GM21723 (cell line): Measurements from ENCODE around the gene EML2.
A peak's percentile ranks its signal among the peaks of the same experiment; 100 is the strongest.
"Not testable (repeated sequence)": the region's sequence is repeated elsewhere in the genome, so short reads cannot be mapped to it uniquely, and the experiment has no call there.

Experiments
- ATAC-seq: cut with Tn5 transposase; IDR thresholded peaks from one replicate; pipeline ENCODE4 v1.9.1; 2021; ENCODE audit warnings: mild to moderate bottlenecking, moderate library complexity; ENCODE audit not compliant: unreplicated experiment

The EML2 gene, protein sequence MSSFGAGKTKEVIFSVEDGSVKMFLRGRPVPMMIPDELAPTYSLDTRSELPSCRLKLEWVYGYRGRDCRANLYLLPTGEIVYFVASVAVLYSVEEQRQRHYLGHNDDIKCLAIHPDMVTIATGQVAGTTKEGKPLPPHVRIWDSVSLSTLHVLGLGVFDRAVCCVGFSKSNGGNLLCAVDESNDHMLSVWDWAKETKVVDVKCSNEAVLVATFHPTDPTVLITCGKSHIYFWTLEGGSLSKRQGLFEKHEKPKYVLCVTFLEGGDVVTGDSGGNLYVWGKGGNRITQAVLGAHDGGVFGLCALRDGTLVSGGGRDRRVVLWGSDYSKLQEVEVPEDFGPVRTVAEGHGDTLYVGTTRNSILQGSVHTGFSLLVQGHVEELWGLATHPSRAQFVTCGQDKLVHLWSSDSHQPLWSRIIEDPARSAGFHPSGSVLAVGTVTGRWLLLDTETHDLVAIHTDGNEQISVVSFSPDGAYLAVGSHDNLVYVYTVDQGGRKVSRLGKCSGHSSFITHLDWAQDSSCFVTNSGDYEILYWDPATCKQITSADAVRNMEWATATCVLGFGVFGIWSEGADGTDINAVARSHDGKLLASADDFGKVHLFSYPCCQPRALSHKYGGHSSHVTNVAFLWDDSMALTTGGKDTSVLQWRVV

DNA sequence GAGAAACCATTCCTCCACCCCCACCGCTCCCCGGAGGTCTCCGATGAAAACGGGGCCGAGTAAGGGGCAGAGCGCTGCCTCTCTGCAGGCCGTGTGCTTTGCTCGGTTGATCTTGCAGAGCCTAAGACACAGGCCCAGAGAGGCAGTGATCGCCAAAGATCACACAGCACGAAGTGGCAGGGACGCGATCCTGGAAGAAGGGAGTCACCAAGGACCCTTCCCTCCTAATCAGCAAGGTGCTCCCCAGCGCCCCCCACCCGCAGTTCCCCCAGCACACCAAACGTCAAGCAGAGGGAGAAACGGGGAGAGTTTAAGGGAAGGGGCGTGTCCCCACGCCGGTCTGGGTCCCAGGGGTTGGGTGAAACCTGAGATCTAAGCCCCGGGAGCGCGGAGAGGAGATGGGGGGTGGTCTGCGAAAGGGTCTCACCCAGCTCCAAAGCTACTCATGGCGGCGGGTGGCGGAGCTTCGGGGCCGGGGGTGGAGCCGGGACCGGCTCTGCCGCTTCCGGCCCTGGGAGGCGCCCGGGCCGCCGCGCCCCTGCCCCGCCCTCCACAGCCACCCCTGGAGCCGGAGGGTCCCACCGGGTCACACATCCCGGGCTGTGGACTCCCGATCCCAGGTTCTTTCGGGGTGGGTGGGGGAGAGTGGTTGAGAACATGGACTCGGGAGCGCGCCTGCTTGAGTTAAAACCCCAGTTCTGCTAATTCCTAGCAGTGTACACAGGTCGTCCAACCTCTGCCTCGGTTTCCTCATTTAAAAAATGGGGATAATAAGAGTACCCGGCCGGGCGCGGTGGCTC is at the start of gene EML2:
TSS of gene EML2 (minus strand) at position 468 of the 800 bp plus-strand sequence. CDS start at position 447, 21 bp downstream.
- ATAC-seq, result no peak

GRCh38 chr19:45687599-45687998 is 48.4 kb upstream of the EML2 start:
- ATAC-seq, result no peak

GRCh38 chr19:45685045-45685444 is 45.8 kb upstream of the EML2 start:
- ATAC-seq, result not testable (repeated sequence)

- ATAC-seq, result no peak
Observed at GRCh38 chr19:45682908-45683307, 43.7 kb upstream of the EML2 start.

DNA sequence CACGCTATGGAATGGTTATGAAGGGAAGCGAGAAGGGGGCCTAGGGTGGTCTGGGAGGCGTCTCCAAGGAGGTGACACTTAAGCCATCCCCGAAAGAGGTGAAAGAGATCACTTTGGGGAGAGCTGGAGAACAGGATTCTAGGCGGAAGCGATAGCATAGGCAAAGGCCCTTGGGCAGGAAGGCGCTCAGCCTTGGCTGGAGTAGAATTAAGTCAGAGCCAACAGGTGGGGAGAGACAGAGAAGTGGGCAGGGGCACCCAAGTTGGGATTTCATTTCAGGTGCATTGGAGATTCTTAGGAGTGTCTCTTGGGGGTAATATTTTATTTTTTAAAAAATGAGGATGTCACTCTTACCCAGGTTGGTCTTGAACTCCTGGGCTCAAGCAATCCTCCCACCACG is 42.9 kb upstream of the EML2 start:
- ATAC-seq, result no peak

DNA sequence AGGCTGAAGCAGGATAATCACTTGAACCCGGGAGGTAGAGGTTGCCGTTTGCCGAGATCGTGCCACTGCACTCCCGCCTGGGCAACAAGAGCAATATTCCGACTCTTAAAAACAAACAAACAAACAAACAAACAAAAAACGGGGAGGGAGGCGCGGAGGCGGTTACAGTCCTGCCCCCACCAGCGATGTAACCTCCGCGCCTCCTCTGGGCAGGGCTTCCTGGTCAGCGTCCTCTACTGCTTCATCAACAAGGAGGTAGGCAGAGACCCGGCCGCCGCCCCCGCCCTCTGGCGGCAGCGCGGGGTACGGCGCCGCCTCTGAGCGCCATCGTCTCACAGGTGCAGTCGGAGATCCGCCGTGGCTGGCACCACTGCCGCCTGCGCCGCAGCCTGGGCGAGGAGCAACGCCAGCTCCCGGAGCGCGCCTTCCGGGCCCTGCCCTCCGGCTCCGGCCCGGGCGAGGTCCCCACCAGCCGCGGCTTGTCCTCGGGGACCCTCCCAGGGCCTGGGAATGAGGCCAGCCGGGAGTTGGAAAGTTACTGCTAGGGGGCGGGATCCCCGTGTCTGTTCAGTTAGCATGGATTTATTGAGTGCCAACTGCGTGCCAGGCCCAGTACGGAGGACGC is 42.3 kb upstream of the EML2 start:
- ATAC-seq, result peak; percentile 67

- peak; percentile 41 for ATAC-seq
Observed at GRCh38 chr19:45677351-45678230, 38.4 kb upstream of the EML2 start.

GRCh38 chr19:45676851-45677263 is 37.7 kb upstream of the EML2 start:
- peak; percentile 26 for ATAC-seq

GRCh38 chr19:45674946-45675345 is 35.7 kb upstream of the EML2 start:
- ATAC-seq, result no peak

- peak; percentile 43 for ATAC-seq
Observed at GRCh38 chr19:45670670-45671453, 31.7 kb upstream of the EML2 start.

GRCh38 chr19:45668342-45668871 is 29.2 kb upstream of the EML2 start:
- ATAC-seq, result no peak

DNA sequence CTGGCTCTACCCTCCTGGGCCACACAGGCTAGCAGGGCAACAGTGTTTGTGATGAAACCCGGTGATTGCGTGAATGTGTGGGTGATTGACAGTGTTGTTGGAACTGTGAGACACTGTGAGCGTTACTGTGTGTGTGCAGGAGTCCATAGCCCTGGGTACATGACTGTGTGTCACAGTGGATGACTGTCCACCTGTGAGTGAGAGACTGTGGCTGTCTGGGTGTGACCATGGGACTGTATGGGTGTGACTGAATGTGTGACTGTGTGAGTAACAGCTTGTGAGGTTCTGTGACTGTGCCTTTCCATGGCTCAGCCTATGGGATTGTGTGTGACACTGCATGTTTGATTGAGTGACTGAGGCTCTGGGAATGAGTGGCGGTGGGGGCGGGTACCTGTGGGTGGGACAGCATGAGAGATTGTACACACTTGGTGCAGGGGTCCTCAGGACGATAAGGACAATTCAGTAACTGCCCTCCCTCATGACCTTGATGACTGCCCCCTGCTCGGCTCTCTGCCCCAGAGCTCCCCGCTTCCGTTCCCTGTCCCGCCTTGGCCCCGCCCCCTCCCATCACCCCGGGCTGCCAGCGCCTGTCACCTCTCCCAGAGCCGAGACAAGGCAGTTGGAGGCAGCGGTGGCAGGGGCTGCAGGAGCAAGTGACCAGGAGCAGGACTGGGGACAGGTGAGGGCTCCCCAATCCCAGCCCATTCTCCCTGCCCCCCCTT is 28.6 kb upstream of the EML2 start, which contains the start of gene GIPR:
TSS of gene GIPR (plus strand) at position 602 of the 722 bp plus-strand sequence. CDS start 1,300 bp downstream, outside the sequence.
- no peak for ATAC-seq

DNA sequence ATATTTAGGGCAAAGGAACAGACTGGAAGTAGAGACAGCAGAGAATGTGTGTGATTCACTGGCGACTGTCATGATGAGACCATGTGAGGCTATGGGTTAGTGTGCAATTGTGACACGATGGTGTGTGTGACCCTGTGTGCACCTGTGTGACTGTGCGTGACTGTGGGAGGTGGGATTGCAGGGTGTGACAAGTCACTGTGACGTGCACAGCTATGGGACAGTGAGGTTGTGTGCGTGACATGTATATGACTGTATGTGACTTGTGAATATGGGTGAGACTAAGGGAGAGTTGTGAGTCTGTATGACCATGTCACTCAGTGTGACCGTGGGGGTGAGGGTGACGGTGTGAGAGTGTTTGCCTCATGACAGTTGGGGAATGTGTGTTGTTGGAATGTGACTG is 25.4 kb upstream of the EML2 start:
- no peak for ATAC-seq

DNA sequence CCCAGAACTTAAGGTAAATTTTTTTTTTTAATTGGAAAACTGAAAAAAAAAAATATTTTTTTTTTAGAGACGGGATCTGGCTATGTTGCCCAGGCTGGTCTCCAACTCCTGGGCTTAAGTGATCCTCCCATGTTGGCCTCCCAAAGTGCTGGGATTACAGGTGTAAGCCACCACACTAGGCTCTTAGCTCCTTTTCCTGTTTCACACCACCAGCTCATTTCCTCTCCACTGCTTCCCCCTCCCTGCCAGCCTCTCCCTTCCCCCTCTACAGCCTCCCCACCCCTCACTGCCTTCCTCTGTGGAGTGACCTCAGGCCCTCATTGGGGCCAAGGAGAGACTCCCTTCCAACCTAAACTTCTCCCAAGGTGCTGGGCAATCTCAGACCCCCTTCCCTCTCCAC is 24.6 kb upstream of the EML2 start:
- ATAC-seq, result no peak

- ATAC-seq, result no peak
Observed at GRCh38 chr19:45660636-45661035, 21.4 kb upstream of the EML2 start.

DNA sequence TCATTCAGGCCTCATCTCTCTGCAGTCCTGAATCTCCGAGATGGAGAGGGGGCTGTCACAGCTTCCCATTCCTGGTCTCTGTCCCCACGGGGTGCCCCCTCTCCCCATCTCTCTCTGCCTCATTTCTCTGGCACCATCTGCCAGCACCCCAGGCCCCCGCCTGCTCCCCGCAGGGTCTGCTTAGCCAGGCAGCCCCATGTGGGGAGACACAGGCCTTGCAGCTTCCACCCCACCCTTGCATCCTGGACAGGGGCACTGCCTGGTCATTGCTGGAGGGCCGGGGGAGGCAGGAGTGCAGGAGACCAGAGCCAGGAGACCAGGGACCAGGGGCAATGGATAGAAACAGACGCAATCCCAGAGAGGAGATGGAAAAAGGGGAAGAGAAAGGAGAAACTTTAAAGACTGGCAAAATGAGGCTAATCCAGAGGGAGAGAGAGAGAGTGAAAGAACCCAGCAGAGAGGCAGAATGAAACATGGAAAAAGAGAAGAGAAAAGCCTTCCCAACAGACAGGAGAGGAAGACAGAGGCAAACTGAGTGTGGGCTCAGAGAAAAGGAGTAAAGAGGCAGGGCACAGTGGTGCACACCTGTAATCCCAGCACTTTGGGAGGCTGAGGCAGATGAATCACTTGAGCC is 20.0 kb upstream of the EML2 start:
- ATAC-seq, result no peak

DNA sequence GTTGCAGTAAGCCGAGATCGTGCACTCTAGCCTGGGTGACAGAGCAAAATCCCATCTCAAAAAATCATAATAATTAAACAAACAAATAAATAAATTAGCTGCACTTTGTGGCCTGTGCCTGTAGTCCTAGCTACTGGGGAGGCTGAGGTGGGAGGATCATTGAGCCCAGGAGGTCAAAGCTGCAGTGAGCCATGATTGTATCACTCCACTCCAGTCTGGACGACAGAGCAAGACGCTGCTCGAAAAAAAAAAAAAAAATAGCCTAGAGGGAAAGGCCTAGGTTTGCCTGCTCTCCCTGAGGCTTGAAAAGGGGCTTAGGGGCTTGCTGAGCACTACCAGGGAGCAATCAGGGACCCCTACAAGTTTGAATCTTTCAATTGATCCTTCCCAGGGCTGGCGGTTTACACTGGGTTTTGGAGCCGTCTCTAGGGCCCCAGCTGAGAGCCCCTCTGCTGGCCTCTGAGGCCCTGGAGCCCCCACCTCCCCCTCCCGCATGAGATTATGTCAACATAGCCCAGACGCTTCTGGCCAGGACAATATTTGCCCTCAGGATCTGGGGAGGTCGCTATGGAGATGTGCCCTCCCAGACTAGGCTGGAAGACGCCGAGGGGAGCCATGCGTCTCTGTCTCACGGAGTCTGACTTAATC is 18.4 kb upstream of the EML2 start:
- no peak for ATAC-seq
